PC-9 (cell line): ENCODE measurements around the gene LIN28B. TPM values are rescaled to one million over a fixed set of nuclear protein-coding genes. Genes with fewer than 3 reads are reported as not detected.

Source experiments
- BruUV-seq: library from RNA; stranded (reverse); fragments of 400-500 nt; replicated peaks from 2 replicates; lab custom pipeline; 2021; lab: Mats Ljungman, UMichigan
- CTCF ChIA-PET: fragments of 300-600 bp; sonication (Branson Sonifier 250); formaldehyde crosslinking; loops from one replicate; lab custom pipeline; 2022; ENCODE audit warnings: antibody characterized with exemption; lab: Charles Lee
- POLR2A ChIA-PET: fragments of 300-600 bp; sonication (Branson Sonifier 250); formaldehyde crosslinking; loops from one replicate; lab custom pipeline; 2022; ENCODE audit warnings: antibody characterized with exemption; ENCODE audit not compliant: unreplicated experiment; lab: Charles Lee
- DNase-seq, 2 experiments: peaks; one replicate each; pipeline versions ENCODE4 v3.0.0 to v3.0.0-alpha.2; 2015 to 2022; ENCODE audit warnings: mixed read lengths in 1 of 2
- H2AFZ ChIP-seq: fragments of 200-600 bp; sonication (generic); 2 replicates; pipeline ENCODE4 v1.8.1; 2017; ENCODE audit warnings: antibody characterized with exemption
- H3F3A ChIP-seq: fragments of 200-600 bp; sonication (generic); 2 replicates; pipeline ENCODE4 v1.8.1; 2017; ENCODE audit warnings: antibody characterized with exemption, mild to moderate bottlenecking, low read depth; ENCODE audit not compliant: insufficient read depth
- H3K27ac ChIP-seq: fragments of 200-600 bp; sonication (generic); 2 replicates; pipeline ENCODE4 v1.6.1; 2016; ENCODE audit warnings: mixed run types
- H3K27me3 ChIP-seq: fragments of 200-600 bp; sonication (generic); 2 replicates; pipeline ENCODE4 v1.6.1; 2016; ENCODE audit warnings: low read depth, mixed run types; ENCODE audit not compliant: insufficient read depth
- H3K36me3 ChIP-seq: fragments of 200-600 bp; sonication (generic); 2 replicates; pipeline ENCODE4 v1.6.1; 2016; ENCODE audit warnings: low read depth, mixed run types
- H3K4me1 ChIP-seq: fragments of 200-600 bp; sonication (generic); replicated peaks from 2 replicates; pipeline ENCODE4 v1.6.1; 2016; ENCODE audit warnings: mixed run types; ENCODE audit not compliant: insufficient read depth
- H3K4me2 ChIP-seq: fragments of 200-600 bp; sonication (generic); 2 replicates; pipeline ENCODE4 v1.6.1; 2017; ENCODE audit warnings: mixed run types
- H3K4me3 ChIP-seq: fragments of 200-600 bp; sonication (generic); 2 replicates; pipeline ENCODE4 v1.6.1; 2016; ENCODE audit warnings: mixed run types
- H3K79me2 ChIP-seq: fragments of 200-600 bp; sonication (generic); 2 replicates; pipeline ENCODE4 v1.6.1; 2017; ENCODE audit warnings: low read depth, mixed run types
- H3K9me2 ChIP-seq: fragments of 200-600 bp; sonication (generic); 2 replicates; pipeline ENCODE4 v1.8.1; 2017; ENCODE audit warnings: mild to moderate bottlenecking; ENCODE audit not compliant: insufficient read depth
- H3K9me3 ChIP-seq: fragments of 200-600 bp; sonication (generic); 2 replicates; pipeline ENCODE4 v1.8.1; 2016; ENCODE audit warnings: low read depth; ENCODE audit not compliant: insufficient read depth
- H4K20me1 ChIP-seq: fragments of 200-600 bp; sonication (generic); 2 replicates; pipeline ENCODE4 v1.8.1; 2017; ENCODE audit not compliant: insufficient read depth
- CTCF ChIP-seq: fragments of 200-600 bp; sonication (generic); conservative IDR thresholded peaks from 2 replicates; pipeline ENCODE4 v1.6.1; 2017; ENCODE audit warnings: mixed run types, antibody characterized with exemption, mild to moderate bottlenecking, moderate library complexity
- EZH2 ChIP-seq: fragments of 200-600 bp; sonication (generic); IDR thresholded peaks from 2 replicates; pipeline ENCODE4 v1.8.0; 2017; ENCODE audit warnings: antibody characterized with exemption, low read depth
- intact Hi-C: fragments of 100-400 bp; cut with micrococcal nuclease; formaldehyde crosslinking; loops from one replicate; pipeline ENCODE4 v1.10.0; 2022; ENCODE audit not compliant: unreplicated experiment
- total RNA-seq: library from RNA; stranded (reverse); gene quantifications from 2 replicates; pipeline ENCODE4 v1.2.3, GENCODE V29; 2021

Gene LIN28B
- total RNA-seq, 1 experiment from 2014 or later, result not detected

- no peaks in the 10 kb centered on the region for H3K27me3 ChIP-seq
- no peaks in the 10 kb centered on the region for H3K9me3 ChIP-seq
- H3K4me3 ChIP-seq, result no peak overlapping the region
- intact Hi-C loops, result no loop called here
- peak in 1 of 2 experiments; percentile 2 for DNase-seq
- POLR2A ChIA-PET, result no interaction called here
- no peaks in the 10 kb centered on the region for H3K79me2 ChIP-seq
- no peaks in the 10 kb centered on the region for H3K9me2 ChIP-seq
- CTCF ChIA-PET, result no interaction called here
- H3K36me3 ChIP-seq, result no peaks in the 10 kb centered on the region
- peak overlapping the region; percentile 21 for H3K4me2 ChIP-seq
- no peak overlapping the region for H3K27ac ChIP-seq
- no peaks in the 10 kb centered on the region for H4K20me1 ChIP-seq
- H2AFZ ChIP-seq, result peak overlapping the region; percentile 49; the same call in 1 of the 2 replicates
- BruUV-seq, result no TSS peak
- H3F3A ChIP-seq, result no peaks in the 10 kb centered on the region
- H3K4me1 ChIP-seq, result peaks cover 9% of the 10 kb centered on the region; the same call in 1 of the 2 replicates
- TF ChIP-seq CTCF (no peak), EZH2 (no peak)
Observed at GRCh38 chr6:105107207-105107606, 150.3 kb downstream of the LIN28B start.

GRCh38 chr6:105108631-105109262, 151.8 kb downstream of the LIN28B start:
- H3K27me3 ChIP-seq, result no peaks in the 10 kb centered on the region
- H4K20me1 ChIP-seq, result no peaks in the 10 kb centered on the region
- TF ChIP-seq EZH2, result no peak
- no peak for TF ChIP-seq CTCF
- intact Hi-C loops, result no loop called here
- H3K4me3 ChIP-seq, result no peak overlapping the region
- no peak overlapping the region for H3K4me2 ChIP-seq
- no peak overlapping the region for H3K27ac ChIP-seq
- H3K79me2 ChIP-seq, result no peaks in the 10 kb centered on the region
- H3K9me2 ChIP-seq, result no peaks in the 10 kb centered on the region
- H2AFZ ChIP-seq, result no peak overlapping the region
- peaks cover 9% of the 10 kb centered on the region; the same call in 1 of the 2 replicates for H3K4me1 ChIP-seq
- DNase-seq, result peak in 1 of 2 experiments; percentile 11
- no peaks in the 10 kb centered on the region for H3K36me3 ChIP-seq
- CTCF ChIA-PET, result no interaction called here
- H3F3A ChIP-seq, result no peaks in the 10 kb centered on the region
- POLR2A ChIA-PET, result no interaction called here
- no TSS peak for BruUV-seq
- H3K9me3 ChIP-seq, result no peaks in the 10 kb centered on the region

- no peaks in the 10 kb centered on the region for H3K9me2 ChIP-seq
- no peak overlapping the region for H3K27ac ChIP-seq
- no peak overlapping the region for H3K4me2 ChIP-seq
- no peak for TF ChIP-seq EZH2
- no peak for TF ChIP-seq CTCF
- no peak overlapping the region for H3K4me3 ChIP-seq
- no peaks in the 10 kb centered on the region for H3K9me3 ChIP-seq
- no peak overlapping the region for H2AFZ ChIP-seq
- H3F3A ChIP-seq, result no peaks in the 10 kb centered on the region
- H3K36me3 ChIP-seq, result no peaks in the 10 kb centered on the region
- H3K4me1 ChIP-seq, result peaks cover 9% of the 10 kb centered on the region; the same call in 1 of the 2 replicates
- ChIA-PET CTCF (no interaction called here), POLR2A (no interaction called here)
- no peaks in the 10 kb centered on the region for H3K79me2 ChIP-seq
- DNase-seq, result peak in 1 of 2 experiments; percentile 26
- intact Hi-C loops, result no loop called here
- H3K27me3 ChIP-seq, result no peaks in the 10 kb centered on the region
- BruUV-seq, result no TSS peak
- no peaks in the 10 kb centered on the region for H4K20me1 ChIP-seq
Observed at GRCh38 chr6:105109955-105110895, 153.3 kb downstream of the LIN28B start.
